ENCODE data around the gene PHF8.

The PHF8 gene
- total RNA-seq, result 95.7 to 102 (median 100) reads per million in 3 experiments

GRCh38 chrX:54044126-54044876, at the start of gene PHF8:
TSS of gene PHF8 (minus strand) at chrX:54044473. CDS start at chrX:54042728, 1,745 bp downstream.
- DNase-seq, result peak; percentile 95

DNA sequence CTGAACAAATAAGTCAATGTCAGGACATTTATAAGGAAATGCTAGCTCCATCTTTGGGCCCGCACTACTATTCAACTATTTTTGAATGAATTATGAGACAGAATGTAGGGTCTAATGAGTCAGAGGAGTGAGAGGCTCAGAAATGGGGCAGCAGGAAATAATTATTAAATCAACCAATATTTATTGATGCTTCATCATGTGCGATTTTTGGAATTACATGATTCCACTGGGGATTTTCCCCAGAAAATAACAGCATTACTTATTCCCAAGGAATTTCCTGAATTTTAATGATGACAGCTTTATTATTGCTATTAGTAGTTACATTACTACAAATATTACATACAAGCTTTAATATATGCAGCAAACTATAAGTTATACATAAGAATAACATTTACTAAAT, 49.3 kb upstream of the PHF8 start:
- DNase-seq, result no peak

DNA sequence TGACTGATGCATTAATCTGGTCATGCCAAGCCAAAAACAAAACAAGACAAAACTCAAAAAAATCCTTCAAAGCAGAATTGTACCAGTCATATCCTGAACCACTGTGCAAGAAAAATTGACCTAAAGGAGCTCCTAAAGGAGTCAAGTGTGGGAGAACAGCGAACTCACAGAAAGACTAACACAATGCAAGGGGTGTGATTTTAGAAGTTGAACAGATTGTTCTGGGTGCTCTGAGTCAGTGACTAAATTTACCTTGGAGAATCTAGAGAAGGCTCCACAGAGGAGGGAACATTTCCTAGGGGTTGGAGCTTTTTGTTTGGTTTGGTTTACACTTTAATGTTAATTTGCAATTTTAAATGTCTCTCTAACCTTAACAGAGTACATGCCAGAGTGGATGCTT, 48.9 kb upstream of the PHF8 start:
- DNase-seq, result no peak

DNA sequence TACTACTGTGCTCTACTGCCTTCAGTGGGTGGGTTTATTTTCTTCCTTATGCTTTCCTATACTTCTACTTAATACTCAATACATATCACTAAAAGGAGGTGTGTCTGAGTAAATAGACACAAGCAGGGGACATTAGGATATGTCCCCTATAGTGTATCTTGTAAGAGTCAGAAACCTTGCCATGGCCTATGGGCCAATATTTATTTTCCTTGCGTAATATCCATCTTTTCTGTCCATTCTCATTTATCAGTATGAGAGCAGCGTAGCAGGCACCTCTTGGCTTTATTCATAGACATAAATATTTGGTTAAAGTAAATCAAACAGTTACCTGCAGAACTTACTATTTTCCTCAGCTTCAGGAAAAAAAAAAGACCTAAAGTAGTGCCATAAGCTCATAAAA, 46.6 kb upstream of the PHF8 start:
- DNase-seq, result no peak

- DNase-seq, result no peak
These were observed 44.9 kb upstream of the PHF8 start for GRCh38 chrX:54089191-54089590.

GRCh38 chrX:54087661-54088060, 43.4 kb upstream of the PHF8 start:
- no peak for DNase-seq

DNA sequence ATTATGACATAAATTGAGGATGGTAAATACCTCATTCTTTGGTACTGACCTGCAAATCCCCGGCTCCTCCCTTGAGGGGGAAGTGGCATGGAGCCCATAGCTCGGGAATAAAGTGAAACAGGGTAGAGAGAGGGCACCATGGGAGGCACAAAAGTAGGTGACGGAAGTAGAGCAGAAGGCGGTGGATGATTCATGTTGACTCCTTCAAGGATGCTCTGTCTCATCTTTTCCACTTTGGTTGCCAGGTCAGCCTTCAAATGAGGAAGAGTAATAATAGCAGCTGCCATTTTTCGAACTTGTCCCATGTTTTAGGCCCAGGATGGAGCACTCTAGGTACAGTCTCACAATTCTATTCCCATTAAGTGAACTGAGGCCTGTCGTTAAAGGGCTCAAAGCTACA, 41.4 kb upstream of the PHF8 start:
- DNase-seq, result no peak

DNA sequence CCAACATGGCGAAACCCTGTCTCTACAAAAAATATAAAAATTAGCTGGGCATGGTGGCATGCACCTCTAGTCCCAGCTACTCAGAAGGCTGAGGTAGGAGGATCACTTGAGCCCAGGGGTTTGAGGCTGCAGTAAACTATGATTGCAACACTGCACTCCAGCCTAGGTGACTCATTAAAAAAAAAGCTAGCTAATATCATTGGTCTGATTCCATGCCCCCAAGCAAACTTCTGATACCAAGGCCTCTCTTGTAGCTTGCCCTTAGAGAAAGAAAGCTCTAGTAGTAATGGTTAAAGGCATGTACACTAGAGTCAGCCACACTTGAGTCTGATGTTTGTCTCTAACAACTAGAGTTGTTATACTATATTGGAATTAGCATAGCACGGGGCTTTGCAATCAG, 32.6 kb upstream of the PHF8 start:
- DNase-seq, result no peak

- DNase-seq, result no peak
These were observed 30.6 kb upstream of the PHF8 start for GRCh38 chrX:54074826-54075225.

DNA sequence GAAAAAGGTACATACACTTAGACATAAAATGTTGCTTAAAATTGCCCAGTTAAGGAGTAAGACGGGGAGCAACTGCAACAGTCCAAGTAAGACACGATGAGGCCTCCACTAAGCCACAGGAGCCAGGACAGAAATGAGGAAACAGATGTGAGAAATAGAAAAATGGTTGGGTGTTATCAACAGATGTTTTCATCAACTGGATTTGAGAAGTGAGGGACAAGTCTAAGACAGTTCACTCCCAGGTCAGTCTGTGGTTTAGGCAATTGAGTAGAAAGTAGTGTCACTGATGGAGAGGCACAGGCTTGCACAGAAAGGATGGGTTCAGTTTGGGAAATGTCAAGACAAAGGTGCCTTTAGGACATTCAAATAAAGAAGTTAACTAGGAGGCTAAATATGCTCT, 23.5 kb upstream of the PHF8 start:
- DNase-seq, result no peak

DNA sequence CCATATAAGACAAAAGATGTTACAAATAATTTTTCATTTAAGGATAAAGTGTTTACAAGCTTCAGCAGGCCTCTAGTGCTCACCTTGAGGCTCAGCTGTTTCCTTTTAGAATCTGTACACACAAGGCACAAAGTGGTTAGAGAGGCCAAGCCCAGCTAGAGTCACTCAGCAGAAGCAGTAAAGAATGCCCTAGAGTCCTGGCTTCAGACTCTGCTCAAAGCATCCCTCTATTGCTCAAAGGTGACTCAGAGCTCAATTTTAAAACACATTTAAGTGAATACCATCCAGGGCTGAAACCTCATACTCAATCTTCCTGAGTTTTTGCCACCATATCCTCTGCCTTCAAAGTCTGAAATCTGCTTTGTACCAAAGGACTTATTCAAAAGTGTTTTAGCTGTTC, 22.6 kb upstream of the PHF8 start:
- no peak for DNase-seq

- no peak for DNase-seq
These were observed 20.3 kb upstream of the PHF8 start for GRCh38 chrX:54064564-54064963.

- no peak for DNase-seq
These were observed 19.1 kb upstream of the PHF8 start for GRCh38 chrX:54063361-54063760.

- DNase-seq, result no peak
These were observed 5.5 kb upstream of the PHF8 start for GRCh38 chrX:54049801-54050200.

DNA sequence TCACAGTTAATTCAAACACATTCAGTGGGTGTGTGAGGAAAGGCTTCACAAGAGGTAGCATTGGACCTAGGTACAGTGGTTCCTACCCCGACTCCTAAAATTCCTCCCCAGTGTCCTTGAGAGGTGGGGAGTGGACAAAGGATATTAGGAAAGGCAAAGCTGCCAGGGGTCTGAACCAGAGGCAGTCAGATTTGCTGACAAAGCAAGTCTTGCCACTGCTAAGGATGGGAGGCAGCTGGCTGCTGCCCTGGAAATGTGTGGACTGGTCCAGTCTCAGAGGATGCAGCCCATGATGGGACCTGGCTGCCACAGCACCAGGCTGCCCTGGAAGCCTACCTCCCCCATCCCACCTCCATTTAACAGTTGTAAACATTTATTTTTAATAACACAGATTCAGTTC, 4.1 kb upstream of the PHF8 start:
- no peak for DNase-seq

DNA sequence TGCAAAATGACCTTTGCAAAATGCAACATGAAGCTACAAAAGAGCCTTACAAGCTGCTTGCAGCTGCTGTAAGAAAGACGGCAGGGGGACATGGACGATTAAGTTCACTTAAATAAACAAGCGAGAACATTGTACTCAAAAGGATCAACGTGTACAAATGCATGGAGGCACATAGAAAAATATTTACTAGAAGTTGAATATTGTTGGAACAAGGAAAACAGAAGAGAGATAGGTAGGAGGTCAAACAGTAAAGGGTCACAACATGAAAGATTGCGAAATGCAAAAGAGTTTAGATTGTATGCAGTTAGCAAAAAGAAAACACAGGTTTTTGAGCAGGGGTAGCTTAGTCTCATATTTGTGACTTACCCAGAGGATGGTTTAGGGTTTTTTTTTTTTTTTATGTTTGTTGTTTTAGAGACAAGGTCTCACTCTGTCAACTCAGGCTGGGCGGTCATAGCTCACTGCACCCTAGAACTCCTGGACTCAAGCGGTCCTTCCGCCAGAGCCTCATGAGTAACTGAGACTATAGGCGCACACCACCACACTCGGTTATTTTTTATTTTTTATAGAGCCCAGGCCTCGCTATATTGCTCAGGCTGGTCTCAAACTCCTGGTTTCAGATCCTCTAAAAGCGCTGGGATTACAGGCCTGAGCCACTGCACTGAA, 1.4 kb upstream of the PHF8 start:
- DNase-seq, result no peak

- DNase-seq, result no peak
These were observed 635 bp upstream of the PHF8 start for GRCh38 chrX:54044877-54045338.

DNA sequence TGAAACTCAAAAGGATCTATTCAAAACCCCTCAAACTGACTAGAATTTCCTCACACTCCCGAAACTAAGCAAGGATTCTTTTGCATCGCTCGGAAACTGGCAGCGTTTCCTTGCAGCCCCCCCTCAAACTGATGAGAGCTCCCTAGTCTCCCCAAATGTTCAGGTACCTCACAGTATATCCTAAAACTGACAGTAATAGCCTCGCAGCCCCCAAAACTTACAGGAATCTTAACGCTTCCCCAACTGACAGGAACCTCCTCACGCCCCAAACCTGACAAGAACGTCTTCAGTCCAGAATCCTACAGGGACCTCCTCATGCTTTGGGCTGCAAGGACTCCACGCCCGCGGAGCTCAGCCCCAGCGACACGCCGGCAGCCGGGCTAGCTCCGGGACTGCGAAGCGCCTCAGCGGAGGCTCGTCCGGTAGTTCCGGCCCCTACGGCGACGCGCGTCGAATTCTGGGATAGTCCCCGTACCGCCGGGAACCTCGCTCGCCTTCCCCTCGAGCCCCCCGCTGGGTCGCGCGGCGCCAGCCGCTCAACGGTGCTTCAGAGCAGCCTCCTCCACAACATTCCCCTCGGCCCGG, 640 bp downstream of the PHF8 start:
- no peak for DNase-seq

DNA sequence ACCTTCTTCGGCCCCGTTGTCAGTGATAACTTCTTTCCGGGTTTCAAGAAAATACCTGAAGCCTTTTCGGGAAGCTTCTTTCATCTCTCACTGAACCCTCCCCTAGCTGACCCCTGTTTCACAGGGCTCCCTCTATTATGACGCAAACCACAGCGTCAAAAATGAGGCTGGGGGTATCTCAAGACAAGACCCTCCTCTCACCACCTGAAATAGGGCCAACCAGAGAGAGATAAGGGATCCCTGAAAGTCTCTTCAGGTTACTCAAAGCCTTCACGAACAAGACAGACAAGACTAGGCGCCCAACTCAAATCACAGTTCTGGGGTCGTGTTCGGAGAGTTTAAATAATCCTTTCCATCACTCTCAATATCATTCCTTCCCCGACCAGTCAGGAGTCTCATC, 1.2 kb downstream of the PHF8 start:
- peak; percentile 0 for DNase-seq

DNA sequence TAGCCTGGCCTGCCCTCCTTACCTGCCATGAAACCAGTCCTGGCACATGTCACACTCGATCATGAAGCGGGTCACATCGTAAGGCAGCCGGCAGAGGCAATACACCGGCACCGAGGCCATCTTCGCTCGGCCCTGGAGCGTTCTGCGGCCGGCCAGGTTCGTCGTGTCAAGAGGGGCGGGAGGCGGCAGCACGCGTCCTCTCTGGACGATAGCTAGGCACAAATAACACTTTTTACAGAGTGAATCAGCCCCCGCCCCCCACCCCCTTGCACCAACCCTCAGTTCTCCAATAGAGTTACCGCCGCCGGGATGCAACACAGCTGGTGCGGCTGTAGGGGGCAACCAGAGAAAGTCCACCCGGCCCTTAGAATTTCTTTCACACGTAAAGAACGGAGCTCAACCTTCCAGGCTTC, 1.7 kb downstream of the PHF8 start:
- peak; percentile 6 for DNase-seq

DNA sequence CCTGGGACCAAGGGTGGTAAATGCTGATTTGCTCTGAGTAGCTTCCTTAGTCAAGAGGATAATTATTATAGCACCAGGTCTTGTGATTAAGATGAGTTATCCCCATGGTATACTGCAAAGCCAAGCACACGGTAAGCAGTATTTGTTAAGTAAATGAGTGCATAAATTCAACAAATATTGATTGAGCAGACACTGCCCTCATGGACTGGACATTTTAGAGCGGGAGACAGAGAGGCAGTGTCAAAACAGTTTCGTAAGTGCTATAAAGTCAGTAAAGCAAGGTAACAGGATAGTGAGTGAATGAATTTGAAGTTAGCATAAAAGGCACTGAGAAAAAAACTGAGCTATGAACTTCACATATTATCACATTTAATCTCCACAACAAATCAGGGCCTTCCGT, 13.9 kb downstream of the PHF8 start:
- no peak for DNase-seq

DNA sequence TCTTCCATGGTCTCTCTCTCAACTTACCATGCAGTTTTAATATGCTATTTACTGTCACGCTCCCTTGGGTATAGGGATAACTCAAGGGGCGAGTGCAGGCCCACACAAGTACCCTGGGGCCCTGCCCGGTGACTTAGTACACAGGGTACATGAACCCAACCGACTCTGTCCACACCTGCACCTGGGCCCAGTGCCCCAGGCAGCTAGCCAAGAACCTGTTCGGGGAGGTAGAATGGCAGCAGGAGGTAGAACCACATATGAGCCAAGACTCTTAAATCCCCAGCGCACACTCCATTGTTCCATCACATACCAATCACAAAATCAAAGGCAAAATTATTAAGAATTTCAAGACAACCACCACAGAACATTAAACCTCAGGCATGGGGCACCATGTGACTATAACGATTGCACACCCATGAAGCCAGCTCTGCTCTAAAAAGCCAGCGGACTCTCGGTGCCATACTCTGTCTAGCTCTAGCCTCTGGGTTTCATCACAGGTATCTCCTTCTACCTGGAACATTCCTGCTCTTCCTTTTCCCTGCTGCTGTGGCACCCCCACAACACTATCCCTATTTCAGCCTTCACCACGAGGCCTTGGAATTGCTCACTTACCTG, 14.6 kb downstream of the PHF8 start:
- DNase-seq, result no peak

- DNase-seq, result no peak
These were observed 19.9 kb downstream of the PHF8 start for GRCh38 chrX:54024350-54024749.
